Immature natural killer cell (primary cell): ENCODE results near the gene DDX3X. TPM values are rescaled to one million over a fixed set of nuclear protein-coding genes. Genes with fewer than 3 reads are reported as not detected.
"Not testable (repeated sequence)": the region's sequence is repeated elsewhere in the genome, so short reads cannot be mapped to it uniquely, and the experiment has no call there.

Experiments used
- DNase-seq, 3 donors: peaks; one replicate each; pipeline ENCODE4 v3.0.0; 2022; ENCODE audit warnings: mixed read lengths in 1 of 3
- H3K27ac Mint-ChIP-seq, 6 donors: one replicate each; pipeline ENCODE4 v1.8.0; 2020; ENCODE audit warnings: mixed read lengths in 6 of 6, mild to moderate bottlenecking in 5 of 6, inconsistent platforms in 4 of 6, moderate library complexity in 3 of 6
- H3K27me3 Mint-ChIP-seq, 3 donors: one replicate each; pipeline ENCODE4 v1.8.0; 2020 to 2021; ENCODE audit warnings: low read depth in 3 of 3, mild to moderate bottlenecking in 3 of 3, mixed read lengths in 3 of 3, moderate library complexity in 3 of 3, inconsistent platforms in 1 of 3
- H3K36me3 Mint-ChIP-seq, 3 donors: one replicate each; pipeline ENCODE4 v1.8.0; 2020; ENCODE audit warnings: mixed read lengths in 3 of 3, inconsistent platforms in 2 of 3, mild to moderate bottlenecking in 2 of 3
- H3K4me1 Mint-ChIP-seq, 2 donors: one replicate each; pipeline ENCODE4 v1.8.0; 2020; ENCODE audit warnings: inconsistent platforms in 2 of 2, mild to moderate bottlenecking in 2 of 2, mixed read lengths in 2 of 2, moderate library complexity in 1 of 2
- H3K4me3 Mint-ChIP-seq, 5 donors: one replicate each; pipeline ENCODE4 v1.8.0; 2020; ENCODE audit warnings: mild to moderate bottlenecking in 5 of 5, mixed read lengths in 5 of 5, inconsistent platforms in 3 of 5, moderate library complexity in 3 of 5
- H3K9me3 Mint-ChIP-seq, 6 donors: one replicate each; pipeline ENCODE4 v1.8.0; 2020; ENCODE audit warnings: mild to moderate bottlenecking in 6 of 6, mixed read lengths in 6 of 6, inconsistent platforms in 4 of 6, moderate library complexity in 3 of 6
- polyA plus RNA-seq, 3 donors: library from polyadenylated mRNA; unstranded; fragments of 300-500 nt; fragmentation: Illumina TruSeq; gene quantifications; one replicate each; pipeline ENCODE4 v1.2.3, GENCODE V29; 2021

The DDX3X gene
- polyA plus RNA-seq, 3 donors from 2014 or later: 113 to 214 (median 160) TPM

GRCh38 chrX:41314204-41314603 lies 19.8 kb upstream of the DDX3X start:
- H3K4me1 Mint-ChIP-seq: peaks cover 0 to 2% of the 10 kb centered on the region in 2 donors
- peaks cover 0 to 7% (median 0%) of the 10 kb centered on the region in 3 donors for H3K27me3 Mint-ChIP-seq
- H3K27ac Mint-ChIP-seq: no peak overlapping the region
- DNase-seq: no peak
- no peaks in the 10 kb centered on the region for H3K9me3 Mint-ChIP-seq
- H3K4me3 Mint-ChIP-seq: no peak overlapping the region
- H3K36me3 Mint-ChIP-seq: no peaks in the 10 kb centered on the region

- H3K4me3 Mint-ChIP-seq: no peak overlapping the region
- no peak for DNase-seq
- H3K36me3 Mint-ChIP-seq: no peaks in the 10 kb centered on the region
- H3K4me1 Mint-ChIP-seq: peaks cover 0 to 2% of the 10 kb centered on the region in 2 donors
- no peaks in the 10 kb centered on the region for H3K9me3 Mint-ChIP-seq
- no peak overlapping the region for H3K27ac Mint-ChIP-seq
- peaks cover 0 to 6% (median 0%) of the 10 kb centered on the region in 3 donors for H3K27me3 Mint-ChIP-seq
Measured at GRCh38 chrX:41314881-41315280, 19.1 kb upstream of the DDX3X start.

GRCh38 chrX:41316266-41316665 lies 17.7 kb upstream of the DDX3X start:
- H3K27ac Mint-ChIP-seq: peak overlapping the region in 1 of 6 donors; percentile 8
- DNase-seq, H3K4me3 Mint-ChIP-seq, H3K27me3 Mint-ChIP-seq, H3K9me3 Mint-ChIP-seq, H3K36me3 Mint-ChIP-seq, H3K4me1 Mint-ChIP-seq: not testable (repeated sequence)

- Mint-ChIP-seq H3K36me3 (no peaks in the 10 kb centered on the region), H3K4me1 (no peaks in the 10 kb centered on the region), H3K9me3 (no peaks in the 10 kb centered on the region), H3K27ac (no peak overlapping the region), H3K4me3 (no peak overlapping the region), H3K27me3 (peaks cover 0 to 6% (median 0%) of the 10 kb centered on the region in 3 donors)
- DNase-seq: no peak
Measured at GRCh38 chrX:41317477-41318208, 16.3 kb upstream of the DDX3X start.

GRCh38 chrX:41320393-41320792 lies 13.6 kb upstream of the DDX3X start:
- Mint-ChIP-seq H3K27ac (no peak overlapping the region), H3K9me3 (no peaks in the 10 kb centered on the region), H3K4me3 (no peak overlapping the region), H3K4me1 (no peaks in the 10 kb centered on the region), H3K36me3 (no peaks in the 10 kb centered on the region), H3K27me3 (peaks cover 0 to 6% (median 0%) of the 10 kb centered on the region in 3 donors)
- DNase-seq: no peak

- Mint-ChIP-seq H3K4me3 (no peak overlapping the region), H3K36me3 (no peaks in the 10 kb centered on the region), H3K27ac (no peak overlapping the region), H3K27me3 (peaks cover 0 to 4% (median 0%) of the 10 kb centered on the region in 3 donors), H3K9me3 (no peaks in the 10 kb centered on the region), H3K4me1 (no peaks in the 10 kb centered on the region)
- no peak for DNase-seq
Measured at GRCh38 chrX:41322821-41323603, 10.9 kb upstream of the DDX3X start.

GRCh38 chrX:41326431-41326830 lies 7.5 kb upstream of the DDX3X start:
- H3K4me1 Mint-ChIP-seq: peaks cover 17% of the 10 kb centered on the region in 2 donors

GRCh38 chrX:41327341-41327740 lies 6.6 kb upstream of the DDX3X start:
- Mint-ChIP-seq H3K27ac (no peak overlapping the region), H3K4me3 (no peak overlapping the region), H3K9me3 (no peaks in the 10 kb centered on the region), H3K4me1 (peaks cover 26% of the 10 kb centered on the region in 2 donors), H3K27me3 (peaks cover 0 to 3% (median 2%) of the 10 kb centered on the region in 3 donors), H3K36me3 (no peaks in the 10 kb centered on the region)
- DNase-seq: no peak

More at GRCh38 chrX:41326431-41326830, 7.5 kb upstream of the DDX3X start:
- no peaks in the 10 kb centered on the region for H3K36me3 Mint-ChIP-seq
- H3K27me3 Mint-ChIP-seq: peaks cover 0 to 2% (median 0%) of the 10 kb centered on the region in 3 donors
- DNase-seq: no peak
- peak overlapping the region in 1 of 5 donors; percentile 30 for H3K4me3 Mint-ChIP-seq
- no peaks in the 10 kb centered on the region for H3K9me3 Mint-ChIP-seq
- no peak overlapping the region for H3K27ac Mint-ChIP-seq

- Mint-ChIP-seq H3K9me3 (peaks cover 0 to 4% (median 0%) of the 10 kb centered on the region in 6 donors), H3K4me1 (peaks cover 31 to 34% of the 10 kb centered on the region in 2 donors), H3K27me3 (peaks cover 13 to 19% (median 19%) of the 10 kb centered on the region in 3 donors), H3K27ac (peak overlapping the region in 1 of 6 donors; percentile 49), H3K36me3 (no peaks in the 10 kb centered on the region), H3K4me3 (no peak overlapping the region)
- no peak for DNase-seq
Measured at GRCh38 chrX:41329101-41329500, 4.9 kb upstream of the DDX3X start.

- Mint-ChIP-seq H3K27ac (peak overlapping the region; percentile 100), H3K4me1 (peaks cover 54% of the 10 kb centered on the region in 2 donors), H3K36me3 (no peaks in the 10 kb centered on the region), H3K4me3 (peak overlapping the region; percentile 98 to 100 (median 99)), H3K27me3 (peaks cover 33 to 35% (median 34%) of the 10 kb centered on the region in 3 donors), H3K9me3 (peaks cover 0 to 4% (median 0%) of the 10 kb centered on the region in 6 donors)
- peak in 1 of 3 donors; percentile 4 for DNase-seq
Measured at GRCh38 chrX:41332005-41332404, 2.0 kb upstream of the DDX3X start.

- H3K4me3 Mint-ChIP-seq: peak overlapping the region; percentile 98 to 100 (median 99)
- peak overlapping the region; percentile 100 for H3K27ac Mint-ChIP-seq
- DNase-seq: no peak
- peaks cover 0 to 2% (median 0%) of the 10 kb centered on the region in 3 donors for H3K36me3 Mint-ChIP-seq
- H3K27me3 Mint-ChIP-seq: peaks cover 33 to 38% (median 33%) of the 10 kb centered on the region in 3 donors
- peaks cover 0 to 4% (median 0%) of the 10 kb centered on the region in 6 donors for H3K9me3 Mint-ChIP-seq
- peaks cover 59% of the 10 kb centered on the region in 2 donors for H3K4me1 Mint-ChIP-seq
Measured at GRCh38 chrX:41332408-41333002, 1.5 kb upstream of the DDX3X start.

GRCh38 chrX:41333003-41333743 lies 789 bp upstream of the DDX3X start:
- Mint-ChIP-seq H3K4me3 (peak overlapping the region; percentile 98 to 100 (median 99)), H3K36me3 (peaks cover 0 to 7% (median under 1%) of the 10 kb centered on the region in 3 donors), H3K27ac (peak overlapping the region; percentile 100), H3K9me3 (peaks cover 0 to 4% (median 0%) of the 10 kb centered on the region in 6 donors), H3K4me1 (peaks cover 65% of the 10 kb centered on the region in 2 donors), H3K27me3 (peaks cover 33 to 39% (median 36%) of the 10 kb centered on the region in 3 donors)
- peak; percentile 89 to 93 (median 93) for DNase-seq
